ENCODE results near the gene GPR162. TPM values are rescaled to one million over a fixed set of nuclear protein-coding genes. Genes with fewer than 3 reads are reported as not detected.

GPR162 gene, protein sequence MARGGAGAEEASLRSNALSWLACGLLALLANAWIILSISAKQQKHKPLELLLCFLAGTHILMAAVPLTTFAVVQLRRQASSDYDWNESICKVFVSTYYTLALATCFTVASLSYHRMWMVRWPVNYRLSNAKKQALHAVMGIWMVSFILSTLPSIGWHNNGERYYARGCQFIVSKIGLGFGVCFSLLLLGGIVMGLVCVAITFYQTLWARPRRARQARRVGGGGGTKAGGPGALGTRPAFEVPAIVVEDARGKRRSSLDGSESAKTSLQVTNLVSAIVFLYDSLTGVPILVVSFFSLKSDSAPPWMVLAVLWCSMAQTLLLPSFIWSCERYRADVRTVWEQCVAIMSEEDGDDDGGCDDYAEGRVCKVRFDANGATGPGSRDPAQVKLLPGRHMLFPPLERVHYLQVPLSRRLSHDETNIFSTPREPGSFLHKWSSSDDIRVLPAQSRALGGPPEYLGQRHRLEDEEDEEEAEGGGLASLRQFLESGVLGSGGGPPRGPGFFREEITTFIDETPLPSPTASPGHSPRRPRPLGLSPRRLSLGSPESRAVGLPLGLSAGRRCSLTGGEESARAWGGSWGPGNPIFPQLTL
- under 1 TPM; 0.30 to 0.51 TPM for total RNA-seq

DNA sequence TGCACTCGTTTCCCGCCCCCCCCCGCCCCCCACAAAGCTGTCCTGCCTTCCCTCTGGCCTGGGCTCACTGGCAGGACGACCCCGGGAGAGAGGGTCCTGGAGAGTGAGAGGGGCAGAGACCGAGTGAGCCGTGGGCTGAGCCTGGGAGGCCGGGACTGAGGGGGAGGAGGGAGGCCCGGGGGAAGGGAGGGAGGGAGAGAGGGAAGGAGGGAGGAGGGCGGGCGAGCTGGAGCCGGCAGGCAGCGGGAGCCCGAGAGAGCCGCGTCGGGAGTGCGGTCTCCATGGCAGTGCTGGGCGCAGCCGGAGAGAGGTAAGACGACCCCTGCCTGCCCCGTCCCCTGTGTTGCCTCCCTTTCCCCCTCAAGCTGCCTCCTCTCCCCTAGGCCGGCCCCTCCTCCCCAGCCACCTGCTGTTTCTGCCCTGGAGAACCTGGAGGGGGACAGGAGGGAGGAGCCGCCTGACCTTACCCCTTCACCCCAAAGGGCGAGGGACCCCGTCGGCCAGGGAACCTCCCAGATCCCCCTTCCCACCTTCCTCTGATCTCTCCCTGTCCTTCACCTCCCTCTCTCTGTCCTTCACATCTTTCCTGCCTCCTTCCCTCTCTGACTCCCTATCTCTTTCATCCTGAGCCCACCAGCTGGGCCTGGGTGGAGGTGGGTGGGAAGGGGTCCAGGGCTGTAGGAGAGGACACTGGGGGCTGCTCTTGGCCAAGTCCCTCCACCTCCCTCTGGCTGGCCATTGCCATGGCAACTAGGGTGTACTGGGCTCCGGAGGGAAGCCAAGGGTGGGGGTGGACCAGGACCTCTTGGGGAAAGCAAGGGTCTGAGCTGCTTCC, at the start of gene GPR162:
GPR162 (plus strand) TSS at position 231 of the 835 bp plus-strand sequence. CDS start 2,078 bp downstream, outside the sequence.
- peak; percentile 35 for DNase-seq
- peaks cover 53% of the 10 kb centered on the region for H3K27me3 Mint-ChIP-seq
- POLR2A ChIA-PET = interaction anchor here (0.6 to 1.4 kb wide), 3 partner anchors 13 to 351 kb away, joined by 3 to 5 read pairs (median 4); partner anchors contain the start of genes MLF2 and VAMP1

DNA sequence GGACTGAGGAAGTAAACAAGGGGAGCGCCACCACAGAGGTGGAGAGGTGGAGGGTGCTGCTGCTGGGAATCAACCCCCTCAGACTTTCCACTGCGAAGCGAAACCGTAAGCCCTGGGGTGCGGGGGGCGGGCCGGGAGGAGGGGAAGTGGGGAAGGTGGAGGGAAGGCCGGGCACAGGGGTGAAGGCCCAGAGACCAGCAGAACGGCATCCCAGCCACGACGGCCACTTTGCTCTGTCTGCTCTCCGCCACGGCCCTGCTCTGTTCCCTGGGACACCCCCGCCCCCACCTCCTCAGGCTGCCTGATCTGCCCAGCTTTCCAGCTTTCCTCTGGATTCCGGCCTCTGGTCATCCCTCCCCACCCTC, 49.3 kb upstream of the GPR162 start, which contains the start of gene LAG3:
LAG3 (plus strand) TSS at position 190 of the 365 bp plus-strand sequence. CDS start 333 bp downstream, outside the sequence.
- Mint-ChIP-seq H3K4me1 (peaks cover 56% of the 10 kb centered on the region), H3K27ac (peak within 1 kb of the TSS; percentile 98), H3K27me3 (peaks cover 9% of the 10 kb centered on the region), H3K9me3 (no peaks in the 10 kb centered on the region), H3K4me3 (peak within 1 kb of the TSS; percentile 88), H3K36me3 (peaks cover 26% of the 10 kb centered on the region)
- ATAC-seq (ENCODE audit: low read depth) (peak; percentile 35), DNase-seq (peak; percentile 59)
- POLR2A ChIA-PET = interaction anchor here (0.6 to 5.2 kb wide), 9 partner anchors 11 to 183 kb away, joined by 3 to 43 read pairs (median 7); partner anchors contain the start of genes CDCA3, COPS7A, MLF2 and USP5

More for the DNA sequence above, at the start of gene GPR162:
- peak within 1 kb of the TSS; percentile 64 for H3K4me3 Mint-ChIP-seq
- no peaks in the 10 kb centered on the region for H3K9me3 Mint-ChIP-seq
- peak within 1 kb of the TSS; percentile 66 for H3K27ac Mint-ChIP-seq
- no peak for ATAC-seq (ENCODE audit: low read depth)
- no peaks in the 10 kb centered on the region for H3K36me3 Mint-ChIP-seq
- H3K4me1 Mint-ChIP-seq = peaks cover 13% of the 10 kb centered on the region

DNA sequence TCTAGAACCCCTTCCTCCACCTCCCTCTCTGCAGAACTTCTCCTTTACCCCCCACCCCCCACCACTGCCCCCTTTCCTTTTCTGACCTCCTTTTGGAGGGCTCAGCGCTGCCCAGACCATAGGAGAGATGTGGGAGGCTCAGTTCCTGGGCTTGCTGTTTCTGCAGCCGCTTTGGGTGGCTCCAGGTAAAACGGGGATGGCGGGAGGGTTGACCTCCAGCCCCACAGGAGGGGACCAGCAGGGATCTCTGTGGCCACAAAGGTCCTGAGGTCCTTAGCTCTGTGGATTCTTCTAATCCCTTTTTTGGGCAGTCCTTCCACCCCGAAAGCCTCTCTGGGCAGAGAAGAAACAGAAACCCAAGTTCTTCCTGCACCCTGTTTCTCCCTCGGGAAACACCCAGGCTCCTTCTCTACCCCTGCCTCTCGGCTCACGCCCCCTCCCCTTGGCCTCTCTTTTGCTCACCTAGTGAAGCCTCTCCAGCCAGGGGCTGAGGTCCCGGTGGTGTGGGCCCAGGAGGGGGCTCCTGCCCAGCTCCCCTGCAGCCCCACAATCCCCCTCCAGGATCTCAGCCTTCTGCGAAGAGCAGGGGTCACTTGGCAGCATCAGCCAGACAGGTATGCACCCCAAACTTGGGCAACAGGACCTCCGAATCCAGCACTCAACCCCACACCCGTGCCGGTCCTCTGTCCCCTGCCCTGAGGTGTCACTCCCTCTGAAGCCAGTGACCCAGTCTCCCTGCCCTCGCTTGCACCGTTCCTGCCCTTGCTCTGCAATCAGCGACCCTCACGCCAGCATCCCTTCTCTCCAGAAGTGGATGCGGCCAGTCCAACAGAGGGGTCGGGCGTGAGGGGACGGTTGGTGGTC, 48.7 kb upstream of the GPR162 start:
- Mint-ChIP-seq H3K4me3 (peak overlapping the region; percentile 88), H3K27me3 (peaks cover 6% of the 10 kb centered on the region), H3K36me3 (peaks cover 26% of the 10 kb centered on the region), H3K4me1 (peaks cover 52% of the 10 kb centered on the region), H3K9me3 (no peaks in the 10 kb centered on the region), H3K27ac (peak overlapping the region; percentile 87)
- DNase-seq = no peak
- ATAC-seq (ENCODE audit: low read depth) = no peak
- POLR2A ChIA-PET = interaction anchor here (0.6 to 5.2 kb wide), 7 partner anchors 7 to 183 kb away, joined by 3 to 43 read pairs (median 5); partner anchors contain the start of genes CDCA3, COPS7A, MLF2 and PTMS

- Mint-ChIP-seq H3K27ac (peak overlapping the region; percentile 95), H3K4me1 (peaks cover 52% of the 10 kb centered on the region), H3K36me3 (peaks cover 32% of the 10 kb centered on the region), H3K27me3 (peaks cover 6% of the 10 kb centered on the region), H3K9me3 (no peaks in the 10 kb centered on the region), H3K4me3 (peak overlapping the region; percentile 88)
- DNase-seq = peak; percentile 67
- ATAC-seq (ENCODE audit: low read depth) = peak; percentile 11
- POLR2A ChIA-PET = interaction anchor here (1.1 to 5.2 kb wide), 10 partner anchors 8 to 170 kb away, joined by 3 to 43 read pairs (median 6); partner anchors contain the start of genes CDCA3, COPS7A, MLF2 and PTMS
Observed at GRCh38 chr12:6773590-6774351, 47.9 kb upstream of the GPR162 start.

DNA sequence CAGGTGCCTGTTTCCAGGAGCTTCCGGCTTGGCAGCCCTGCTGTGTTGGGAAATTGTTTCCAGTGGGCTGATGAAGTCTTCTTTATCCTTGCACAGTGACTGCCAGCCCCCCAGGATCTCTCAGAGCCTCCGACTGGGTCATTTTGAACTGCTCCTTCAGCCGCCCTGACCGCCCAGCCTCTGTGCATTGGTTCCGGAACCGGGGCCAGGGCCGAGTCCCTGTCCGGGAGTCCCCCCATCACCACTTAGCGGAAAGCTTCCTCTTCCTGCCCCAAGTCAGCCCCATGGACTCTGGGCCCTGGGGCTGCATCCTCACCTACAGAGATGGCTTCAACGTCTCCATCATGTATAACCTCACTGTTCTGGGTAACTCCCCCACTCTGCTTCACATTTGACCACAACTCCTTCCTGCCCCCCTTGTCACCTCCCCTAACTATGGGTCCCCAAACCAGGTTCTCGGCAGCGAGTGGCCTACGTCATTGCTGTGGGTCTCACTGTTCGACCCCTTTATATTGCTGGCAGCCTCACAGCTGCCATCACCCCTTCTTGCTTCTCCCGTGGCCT, 47.0 kb upstream of the GPR162 start:
- DNase-seq (peak; percentile 62), ATAC-seq (ENCODE audit: low read depth) (peak; percentile 57)
- Mint-ChIP-seq H3K4me3 (peak overlapping the region; percentile 88), H3K36me3 (peaks cover 33% of the 10 kb centered on the region), H3K27me3 (peaks cover 3% of the 10 kb centered on the region), H3K4me1 (peaks cover 53% of the 10 kb centered on the region), H3K9me3 (no peaks in the 10 kb centered on the region), H3K27ac (peak overlapping the region; percentile 95)
- POLR2A ChIA-PET = interaction anchor here (1.0 to 5.2 kb wide), 11 partner anchors 9 to 171 kb away, joined by 3 to 43 read pairs (median 6); partner anchors contain the start of genes CDCA3, COPS7A, MLF2 and PTMS

- ATAC-seq (ENCODE audit: low read depth) (no peak), DNase-seq (no peak)
- POLR2A ChIA-PET = interaction anchor here (1.0 to 5.2 kb wide), 9 partner anchors 10 to 87 kb away, joined by 3 to 43 read pairs (median 7); partner anchors contain the start of genes CDCA3, COPS7A, MLF2 and PTMS
- Mint-ChIP-seq H3K4me1 (peaks cover 59% of the 10 kb centered on the region), H3K27me3 (no peaks in the 10 kb centered on the region), H3K4me3 (peak overlapping the region; percentile 88), H3K36me3 (peaks cover 31% of the 10 kb centered on the region), H3K9me3 (no peaks in the 10 kb centered on the region), H3K27ac (peak overlapping the region; percentile 95)
Observed at GRCh38 chr12:6775185-6776174, 46.1 kb upstream of the GPR162 start.

GRCh38 chr12:6777386-6777785, 44.2 kb upstream of the GPR162 start:
- no peak overlapping the region for H3K4me3 Mint-ChIP-seq

GRCh38 chr12:6778217-6778573, 43.4 kb upstream of the GPR162 start:
- POLR2A ChIA-PET = interaction anchor here (0.7 to 1.5 kb wide), 8 partner anchors 12 to 183 kb away, joined by 3 to 14 read pairs (median 4); partner anchors contain the start of genes MLF2 and PTMS
- peaks cover 26% of the 10 kb centered on the region for H3K36me3 Mint-ChIP-seq
- ATAC-seq (ENCODE audit: low read depth) (no peak), DNase-seq (no peak)
- H3K4me3 Mint-ChIP-seq = peak overlapping the region; percentile 90
- H3K27ac Mint-ChIP-seq = peak overlapping the region; percentile 95
- H3K9me3 Mint-ChIP-seq = no peaks in the 10 kb centered on the region
- no peaks in the 10 kb centered on the region for H3K27me3 Mint-ChIP-seq
- H3K4me1 Mint-ChIP-seq = peaks cover 42% of the 10 kb centered on the region

More at GRCh38 chr12:6777386-6777785, 44.2 kb upstream of the GPR162 start:
- no peak for ATAC-seq (ENCODE audit: low read depth)
- Mint-ChIP-seq H3K9me3 (no peaks in the 10 kb centered on the region), H3K36me3 (peaks cover 26% of the 10 kb centered on the region), H3K27ac (no peak overlapping the region), H3K27me3 (no peaks in the 10 kb centered on the region), H3K4me1 (peaks cover 46% of the 10 kb centered on the region)
- POLR2A ChIA-PET = interaction anchor here (0.6 to 5.2 kb wide), 2 partner anchors 24 to 172 kb away, joined by 3 to 43 read pairs; partner anchors contain the start of gene MLF2
- no peak for DNase-seq

DNA sequence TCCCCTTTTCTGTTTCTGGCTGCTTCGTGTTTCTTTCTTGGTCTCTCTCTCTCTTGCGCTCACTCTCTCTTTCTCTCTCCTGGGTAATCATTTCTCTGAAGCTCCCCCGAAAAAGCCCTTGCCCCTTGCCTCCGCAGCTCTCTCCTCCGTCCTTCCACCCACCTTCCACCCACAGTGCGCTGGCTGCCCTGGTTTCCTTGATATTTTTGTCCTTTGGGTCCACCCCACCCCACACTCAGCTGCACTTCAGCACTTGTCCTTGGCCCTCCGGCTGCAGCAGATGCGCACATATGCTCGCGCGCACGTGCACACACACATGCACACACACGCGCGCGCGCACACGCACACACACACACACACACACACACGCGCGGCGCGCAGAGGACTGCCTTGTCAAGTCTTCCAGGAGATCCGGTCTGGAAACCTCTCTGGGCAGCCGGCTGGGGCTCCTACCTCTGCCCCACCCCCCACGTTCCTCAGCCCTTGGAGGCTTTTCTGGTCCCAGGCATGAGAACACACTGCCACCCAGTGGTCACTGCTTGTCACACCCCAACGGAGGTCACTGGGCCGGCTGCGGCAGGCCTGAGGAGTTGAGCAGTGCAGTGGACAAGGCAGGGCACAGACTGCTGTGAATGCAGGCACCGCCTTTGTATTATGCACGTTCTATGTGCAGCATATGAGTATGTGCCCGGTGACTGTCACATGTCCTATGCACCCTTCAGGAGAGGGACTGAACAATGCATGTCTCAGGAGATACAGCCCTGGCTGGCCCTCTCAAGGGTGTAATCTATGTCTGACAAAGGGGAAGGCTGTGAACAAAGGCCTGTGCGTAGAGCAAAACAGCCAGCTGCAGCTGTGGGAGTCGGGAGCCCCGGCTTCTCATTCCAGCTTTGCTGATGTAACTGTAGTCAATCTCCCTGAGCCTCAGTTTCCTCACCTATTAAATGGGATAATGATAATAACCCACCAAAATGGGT, 42.8 kb upstream of the GPR162 start:
- H3K27ac Mint-ChIP-seq = peak overlapping the region; percentile 95
- H3K36me3 Mint-ChIP-seq = peaks cover 24% of the 10 kb centered on the region
- POLR2A ChIA-PET = interaction anchor here (0.7 to 1.5 kb wide), 8 partner anchors 12 to 182 kb away, joined by 3 to 14 read pairs (median 4); partner anchors contain the start of genes MLF2 and PTMS
- peak overlapping the region; percentile 90 for H3K4me3 Mint-ChIP-seq
- no peaks in the 10 kb centered on the region for H3K27me3 Mint-ChIP-seq
- no peaks in the 10 kb centered on the region for H3K9me3 Mint-ChIP-seq
- H3K4me1 Mint-ChIP-seq = peaks cover 40% of the 10 kb centered on the region
- peak; percentile 72 for ATAC-seq (ENCODE audit: low read depth)
- peak; percentile 88 for DNase-seq
